Neutrophil (primary cell): Measurements from ENCODE around the gene ADD1.

ENCODE experiments used
- H3K27ac ChIP-seq: fragments of 200-600 bp; sonication (generic); 2 replicates; pipeline ENCODE4 v1.5.1; 2016; ENCODE audit warnings: mild to moderate bottlenecking, moderate library complexity
- H3K27me3 ChIP-seq: fragments of 200-600 bp; sonication (generic); 2 replicates; pipeline ENCODE4 v1.6.0; 2016; ENCODE audit warnings: mild to moderate bottlenecking
- H3K36me3 ChIP-seq: fragments of 200-600 bp; sonication (generic); 2 replicates; pipeline ENCODE4 v1.5.1; 2017
- H3K4me1 ChIP-seq, 2 experiments: fragments of 200-600 bp in 1 of 2; sonication (generic) in 1 of 2; 1 replicate in 1 of 2; 2 replicates in 1 of 2; pipeline versions ENCODE4 v1.5.1 to v1.6.1; 2013 to 2016; ENCODE audit warnings: low read depth in 1 of 2, low read length in 1 of 2, mild to moderate bottlenecking in 1 of 2, moderate library complexity in 1 of 2; ENCODE audit not compliant: control insufficient read depth in 1 of 2, insufficient read depth in 1 of 2
- H3K4me3 ChIP-seq, 2 experiments: fragments of 200-600 bp in 1 of 2; sonication (generic) in 1 of 2; 1 replicate in 1 of 2; 2 replicates in 1 of 2; pipeline ENCODE4 v1.5.1; 2013 to 2016; ENCODE audit warnings: low read depth in 1 of 2, low read length in 1 of 2, mild to moderate bottlenecking in 1 of 2, moderate library complexity in 1 of 2
- H3K9me3 ChIP-seq: fragments of 200-600 bp; sonication (generic); 2 replicates; pipeline ENCODE4 v1.5.1; 2016
- CTCF ChIP-seq: fragments of 200-600 bp; sonication (generic); IDR thresholded peaks from 2 replicates; pipeline ENCODE4 v1.5.1; 2016; ENCODE audit warnings: antibody characterized with exemption

ADD1 gene

DNA sequence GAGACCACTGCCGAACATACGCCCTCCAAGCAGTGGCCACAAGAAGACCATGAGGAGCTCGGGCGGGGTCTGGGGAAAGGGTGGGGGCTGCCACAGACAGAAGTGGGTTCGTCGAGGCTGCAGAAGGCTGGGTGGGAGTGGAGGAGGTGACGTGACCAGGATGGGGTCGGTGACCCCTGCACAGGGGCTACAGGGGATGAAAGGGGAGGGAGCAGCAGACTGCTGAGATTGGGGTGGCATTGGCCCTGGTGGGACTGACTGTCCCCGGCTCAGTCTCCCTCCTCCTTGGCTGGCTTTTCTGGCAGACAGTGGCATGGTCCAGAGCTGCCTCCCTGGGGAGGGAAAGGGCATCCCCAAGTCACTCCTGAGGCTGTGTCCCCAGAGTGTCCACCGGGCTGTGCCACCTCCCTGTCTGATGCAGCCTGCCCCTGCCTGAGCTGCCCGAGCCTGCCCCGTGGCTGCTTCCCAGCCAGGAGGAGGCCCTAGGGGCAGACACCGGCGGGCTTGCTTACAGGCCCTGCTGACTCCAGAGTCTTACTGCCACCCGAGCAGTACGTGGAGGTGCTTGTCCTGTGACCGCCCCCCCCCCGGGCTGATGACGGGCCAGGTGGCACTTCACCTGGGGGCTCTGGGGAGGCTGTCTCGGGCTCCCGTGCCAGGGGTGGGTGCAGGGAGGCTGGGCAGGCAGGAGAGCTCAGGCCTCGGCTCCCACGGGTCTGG is 43.5 kb upstream of the ADD1 start:
- Histone ChIP-seq H3K9me3 (no peaks in the 10 kb centered on the region), H3K27me3 (no peaks in the 10 kb centered on the region), H3K4me1 (peaks cover 85 to 90% of the 10 kb centered on the region in 2 experiments), H3K36me3 (peaks cover 45% of the 10 kb centered on the region), H3K4me3 (peak overlapping the region; percentile 92 to 97), H3K27ac (peak overlapping the region; percentile 98)
- no peak for TF ChIP-seq CTCF

DNA sequence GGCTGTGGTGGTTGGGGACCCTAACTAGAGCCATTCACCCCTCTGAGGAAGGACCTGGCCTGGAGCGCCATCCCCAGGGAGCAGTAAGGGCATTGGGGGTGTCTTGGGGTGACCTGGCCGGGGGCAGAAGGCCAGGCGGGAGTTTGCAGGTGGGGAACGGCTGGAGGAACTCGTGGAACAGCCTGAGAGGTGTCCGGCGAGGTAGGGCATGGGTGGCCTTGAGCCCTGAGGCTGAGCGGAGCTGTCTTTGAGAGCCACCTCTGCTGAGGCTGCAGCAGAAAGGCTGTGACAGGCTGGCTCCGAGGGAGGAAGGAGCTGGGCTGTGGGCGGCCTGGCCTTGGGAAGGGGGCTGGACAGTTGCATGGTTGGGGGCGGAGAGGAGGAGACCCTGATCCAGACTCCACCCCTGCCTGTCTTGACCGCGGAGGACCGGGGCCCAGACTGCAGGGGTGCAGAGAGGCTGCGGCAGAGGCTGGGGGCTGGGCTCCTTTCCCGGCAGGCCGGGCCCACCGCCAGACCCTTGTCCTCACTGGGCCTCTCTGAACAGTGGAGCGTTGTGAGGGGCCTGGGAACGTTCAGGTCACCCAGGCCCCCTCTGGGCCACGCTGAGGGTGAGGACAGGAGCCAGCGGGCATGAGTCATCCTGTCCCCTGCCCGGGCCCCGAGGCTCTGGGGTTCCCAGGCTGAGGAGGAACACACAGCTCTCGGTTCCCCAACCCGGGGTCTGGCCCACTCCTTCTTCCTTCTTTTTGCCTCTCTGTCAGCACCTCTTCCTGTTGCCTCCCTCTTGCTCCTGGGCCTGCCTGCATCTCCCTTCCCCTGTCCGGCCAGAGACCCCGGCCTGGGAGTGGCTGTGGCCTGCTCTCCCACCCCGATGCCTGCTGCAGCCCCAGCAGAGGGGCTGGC is 42.7 kb upstream of the ADD1 start:
- H3K27ac ChIP-seq = peak overlapping the region; percentile 98
- H3K4me1 ChIP-seq = peaks cover 85 to 90% of the 10 kb centered on the region in 2 experiments
- no peak for TF ChIP-seq CTCF
- H3K27me3 ChIP-seq = no peaks in the 10 kb centered on the region
- H3K4me3 ChIP-seq = peak overlapping the region; percentile 92 to 97
- H3K36me3 ChIP-seq = peaks cover 45% of the 10 kb centered on the region
- H3K9me3 ChIP-seq = no peaks in the 10 kb centered on the region

DNA sequence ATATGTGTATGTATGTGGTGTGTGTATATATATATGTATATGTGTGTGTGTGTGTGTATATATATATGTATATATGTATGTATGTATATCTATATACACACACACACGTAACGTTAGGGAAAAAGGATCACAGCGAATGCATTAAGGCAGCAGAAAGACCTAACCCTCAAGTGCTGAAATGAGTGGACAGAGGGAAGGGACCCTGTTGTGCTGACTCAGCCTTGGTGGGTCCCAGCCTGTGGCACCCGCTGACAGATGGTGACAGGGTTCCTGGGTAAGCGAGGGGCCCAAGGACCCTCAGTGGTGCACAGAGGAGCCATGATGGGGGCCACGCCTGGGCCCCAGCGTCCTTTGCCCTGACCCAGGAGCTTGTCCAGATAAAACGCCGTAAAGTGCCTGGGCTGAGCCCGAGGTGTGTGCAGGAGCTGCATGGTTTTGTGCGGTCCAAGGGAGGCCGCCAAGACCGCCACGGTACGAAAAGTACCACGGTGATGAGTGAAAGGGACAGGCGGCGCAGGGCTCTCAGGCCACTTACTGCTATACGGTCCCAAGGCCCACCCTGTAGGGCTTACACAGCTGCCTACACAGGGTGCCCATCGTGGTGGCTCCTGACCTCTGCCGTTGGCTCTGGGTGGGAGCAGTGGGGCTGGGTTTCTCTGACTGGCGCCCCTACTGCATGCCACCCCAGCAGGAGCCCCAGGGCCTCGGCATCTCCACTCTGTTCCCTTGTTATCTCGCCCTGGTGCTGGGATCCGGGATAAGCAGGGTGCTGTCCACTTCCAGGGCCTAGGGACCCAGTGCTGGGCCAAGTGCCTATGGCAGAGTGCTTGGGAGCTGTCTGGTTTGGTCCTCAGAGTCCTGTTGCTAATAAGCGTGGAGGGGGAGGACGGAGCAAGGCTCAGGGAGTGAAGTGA is 40.8 kb upstream of the ADD1 start:
- H3K4me1 ChIP-seq = peaks cover 85 to 90% of the 10 kb centered on the region in 2 experiments

GRCh38 chr4:2803624-2804448 is 39.8 kb upstream of the ADD1 start:
- H3K9me3 ChIP-seq = no peaks in the 10 kb centered on the region
- peak overlapping the region; percentile 98 for H3K27ac ChIP-seq
- TF ChIP-seq CTCF = no peak
- peak overlapping the region in 1 of 2 experiments; percentile 1 for H3K4me3 ChIP-seq
- peaks cover 82 to 87% of the 10 kb centered on the region in 2 experiments for H3K4me1 ChIP-seq
- no peaks in the 10 kb centered on the region for H3K27me3 ChIP-seq
- peaks cover 54% of the 10 kb centered on the region for H3K36me3 ChIP-seq

More for the DNA sequence above, 40.8 kb upstream of the ADD1 start:
- Histone ChIP-seq H3K4me3 (peak overlapping the region; percentile 1 to 3), H3K36me3 (peaks cover 48% of the 10 kb centered on the region), H3K27me3 (no peaks in the 10 kb centered on the region), H3K27ac (peak overlapping the region; percentile 98), H3K9me3 (no peaks in the 10 kb centered on the region)
- no peak for TF ChIP-seq CTCF
